ENCODE data around the gene CADM1.

The CADM1 gene

DNA sequence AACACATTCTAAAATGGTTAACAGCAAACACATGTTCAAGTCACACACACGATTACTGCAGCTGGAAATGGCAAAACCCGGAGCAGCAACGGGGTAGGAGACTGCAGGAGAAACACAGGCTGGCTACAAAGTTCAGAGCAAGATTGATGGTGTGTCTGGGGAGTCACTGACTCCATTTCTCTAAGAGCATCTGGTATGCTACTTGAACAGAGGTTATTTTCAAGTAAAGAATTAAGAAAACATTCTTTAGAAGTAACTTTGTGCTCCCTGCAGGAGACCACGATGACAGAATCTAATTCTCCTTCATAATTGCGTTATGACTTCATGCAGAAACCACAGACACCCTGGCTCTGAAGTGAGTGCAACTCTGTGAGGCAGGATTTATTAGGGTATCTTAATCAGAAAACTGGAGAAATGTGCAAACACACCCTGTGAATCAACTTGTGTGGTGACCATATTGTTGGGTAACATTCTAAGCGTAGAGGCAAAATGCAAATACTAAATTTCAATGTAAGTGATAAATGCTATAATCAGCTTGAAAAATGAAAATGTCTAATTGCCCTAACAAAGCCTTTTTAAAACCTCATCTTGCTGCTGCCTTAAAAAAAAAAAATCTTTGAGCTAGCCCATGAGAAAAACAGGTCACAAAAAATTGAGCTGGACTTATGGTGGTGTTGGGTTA lies 303.0 kb downstream of the CADM1 start:
- no peak for DNase-seq

- DNase-seq = no peak
Measured at GRCh38 chr11:115199481-115200069, 304.6 kb downstream of the CADM1 start.

GRCh38 chr11:115198321-115198741 lies 305.9 kb downstream of the CADM1 start:
- no peak for DNase-seq

DNA sequence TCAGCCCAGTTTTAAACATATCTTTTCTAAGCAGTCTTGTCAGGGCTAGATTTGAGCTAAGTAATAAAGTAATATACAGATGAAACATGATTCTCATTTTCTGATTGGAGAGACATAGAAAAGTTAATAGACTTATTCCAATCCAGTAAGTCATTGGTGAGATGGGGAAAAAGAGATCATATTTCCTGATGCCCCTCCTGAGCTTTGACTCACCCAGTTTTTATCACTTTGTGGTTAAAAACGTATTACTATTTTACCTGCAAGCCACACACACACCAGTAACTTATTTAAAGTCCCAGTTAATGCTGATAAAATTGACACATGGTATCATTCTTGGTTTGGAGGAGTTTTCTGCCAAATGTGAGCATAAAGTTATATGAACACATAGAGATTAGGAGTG lies 306.8 kb downstream of the CADM1 start:
- no peak for DNase-seq

- DNase-seq = no peak
Measured at GRCh38 chr11:115197031-115197430, 307.2 kb downstream of the CADM1 start.

DNA sequence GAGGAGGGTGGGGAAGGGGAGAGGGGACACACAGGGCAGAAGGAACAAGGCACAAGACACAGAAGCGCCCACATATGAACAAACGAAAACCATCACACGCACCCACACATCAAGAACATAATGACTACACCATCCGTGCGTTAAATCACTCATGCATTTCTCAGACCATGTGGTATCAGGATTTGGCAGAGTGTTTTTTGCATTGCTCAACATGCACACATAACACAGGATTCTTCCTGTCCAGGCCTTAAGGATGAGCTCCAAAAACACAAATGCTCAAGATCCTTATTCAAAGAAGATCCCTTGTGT lies 309.5 kb downstream of the CADM1 start:
- no peak for DNase-seq

GRCh38 chr11:115193914-115194801 lies 310.1 kb downstream of the CADM1 start:
- no peak for DNase-seq

- no peak for DNase-seq
Measured at GRCh38 chr11:115191761-115192160, 312.5 kb downstream of the CADM1 start.

- DNase-seq = no peak
Measured at GRCh38 chr11:115190196-115190595, 314.0 kb downstream of the CADM1 start.

- no peak for DNase-seq
Measured at GRCh38 chr11:115188898-115189278, 315.3 kb downstream of the CADM1 start.

DNA sequence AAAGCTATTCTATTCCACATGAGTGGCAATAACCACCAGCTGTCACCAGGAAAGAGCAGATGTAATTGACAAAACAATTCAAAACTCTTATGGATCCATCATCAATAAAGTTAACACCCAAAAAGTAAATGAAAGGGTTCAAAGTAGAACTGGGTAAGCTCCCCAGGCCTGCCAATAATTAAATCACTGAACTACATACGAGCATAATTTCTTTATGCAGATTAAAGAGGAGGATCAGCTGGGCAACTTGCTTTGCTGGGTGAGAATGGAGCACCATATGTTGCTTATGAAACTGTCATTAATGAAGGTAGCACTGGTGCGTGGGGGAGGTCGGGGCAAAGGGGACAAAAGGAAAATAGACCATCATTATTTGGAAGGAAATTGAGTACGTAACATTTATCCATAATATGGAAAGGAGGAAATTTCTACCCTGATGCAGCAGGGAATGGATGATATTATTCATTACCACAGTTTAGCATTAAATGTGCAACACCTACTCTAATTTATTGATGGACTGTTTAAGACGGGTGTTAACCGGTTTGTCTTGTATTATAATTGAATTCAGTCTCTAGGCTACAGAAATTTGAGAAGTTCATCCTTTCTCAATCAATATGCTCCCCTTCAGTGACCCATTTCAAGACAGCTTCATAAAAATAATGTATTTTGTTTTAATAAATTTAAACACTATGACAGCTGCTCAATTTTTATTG lies 315.9 kb downstream of the CADM1 start:
- DNase-seq = no peak

GRCh38 chr11:115185931-115186330 lies 318.3 kb downstream of the CADM1 start:
- no peak for DNase-seq

GRCh38 chr11:115185507-115185906 lies 318.7 kb downstream of the CADM1 start:
- no peak for DNase-seq

DNA sequence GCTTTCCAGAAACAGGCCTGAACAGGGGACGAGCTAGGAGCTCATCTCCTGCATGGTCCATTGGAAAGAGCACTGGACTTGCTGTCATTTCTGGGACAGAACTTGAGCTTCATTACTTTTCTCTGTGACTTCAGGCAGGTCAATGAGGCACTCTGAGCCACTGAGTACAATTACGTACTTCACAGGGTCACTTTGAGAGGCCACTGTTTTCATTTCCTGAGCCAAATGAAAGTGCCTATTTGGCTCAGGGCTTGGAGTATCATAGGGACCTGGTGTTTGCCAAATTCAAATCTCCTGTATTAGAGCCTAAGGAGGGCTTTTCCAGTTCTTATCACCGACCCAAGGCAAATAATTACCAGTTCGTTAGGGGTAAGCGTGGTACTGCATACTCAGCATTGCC lies 319.3 kb downstream of the CADM1 start:
- DNase-seq = no peak

- no peak for DNase-seq
Measured at GRCh38 chr11:115183830-115184229, 320.4 kb downstream of the CADM1 start.

DNA sequence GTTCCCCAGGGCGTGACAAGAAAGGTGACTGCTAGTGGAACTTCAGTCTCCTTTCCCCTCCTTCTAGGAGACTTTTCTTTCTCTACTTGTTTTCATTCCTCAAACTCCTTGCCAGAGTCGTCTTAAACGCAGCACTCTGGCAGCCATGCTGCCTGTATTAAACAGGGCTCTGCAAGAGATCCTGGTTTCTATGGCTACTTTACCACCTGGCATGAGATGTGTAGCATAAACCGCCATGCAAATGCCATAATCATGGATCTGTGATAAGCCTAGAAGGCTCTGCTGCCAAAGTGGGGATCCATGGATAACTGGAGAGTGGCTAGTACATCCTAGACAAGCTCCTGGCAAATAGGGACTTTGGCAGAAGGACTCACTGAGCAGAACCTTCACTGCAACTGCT lies 321.1 kb downstream of the CADM1 start:
- DNase-seq = no peak

GRCh38 chr11:115182282-115182955 lies 321.8 kb downstream of the CADM1 start:
- no peak for DNase-seq

DNA sequence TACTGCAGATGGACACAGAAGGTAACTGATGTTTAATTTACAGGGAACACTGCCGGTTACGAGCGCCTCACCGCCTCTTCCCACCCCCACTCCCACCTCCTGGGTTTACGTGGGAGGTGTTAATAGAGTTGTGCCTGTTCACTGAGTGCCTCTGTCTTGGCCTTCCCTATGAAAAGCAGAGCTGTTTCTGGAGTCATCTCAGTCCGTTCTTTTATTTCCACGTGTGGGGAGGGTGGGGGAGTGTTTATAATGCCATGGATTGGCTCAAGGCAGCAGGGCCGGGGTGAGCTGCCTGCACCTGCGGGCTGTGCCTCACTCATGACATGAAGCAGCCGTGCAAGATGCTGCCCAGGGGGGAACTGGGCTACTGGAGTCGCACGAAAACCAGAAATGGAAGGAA lies 322.7 kb downstream of the CADM1 start:
- DNase-seq = no peak

DNA sequence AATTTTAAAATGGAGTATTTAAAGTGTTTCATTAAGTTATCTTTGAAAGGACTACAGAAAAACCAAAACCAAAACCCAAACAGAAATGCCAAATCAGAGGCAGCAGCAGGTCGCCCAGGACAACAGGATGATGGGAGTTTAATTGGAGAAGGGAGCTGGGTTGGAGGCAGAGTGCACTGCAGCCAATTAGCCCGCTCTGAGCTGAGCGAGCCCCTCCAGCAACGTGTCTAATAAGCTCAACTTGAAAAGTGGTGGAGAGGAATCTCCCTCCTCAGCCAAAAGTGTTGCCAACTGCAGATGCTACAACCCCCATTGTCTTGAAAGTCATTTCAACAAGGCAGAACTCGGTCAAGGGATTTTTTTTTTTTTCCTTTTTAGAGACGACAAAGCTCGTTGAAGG lies 323.9 kb downstream of the CADM1 start:
- no peak for DNase-seq

GRCh38 chr11:115179636-115180035 lies 324.6 kb downstream of the CADM1 start:
- no peak for DNase-seq

DNA sequence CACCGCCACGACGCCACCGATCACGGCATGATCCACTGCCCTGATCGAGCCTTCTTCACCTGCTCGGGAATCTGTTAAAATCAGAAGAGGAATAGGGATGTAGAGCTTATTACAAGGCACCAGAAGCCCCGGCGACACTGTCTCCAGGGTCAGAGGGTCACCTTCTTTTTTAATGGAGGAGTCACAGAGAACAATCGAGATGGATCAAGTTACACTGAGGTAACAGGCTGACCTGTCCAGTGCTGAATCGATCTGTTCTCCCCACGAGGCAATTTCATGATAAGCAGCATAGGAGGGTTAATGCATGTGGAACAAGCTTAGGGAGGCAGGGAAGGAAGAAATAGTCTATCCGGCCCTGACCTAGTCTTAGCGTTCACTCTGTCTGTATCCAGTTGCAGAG lies 325.5 kb downstream of the CADM1 start:
- no peak for DNase-seq

- DNase-seq = no peak
Measured at GRCh38 chr11:115173136-115173535, 331.1 kb downstream of the CADM1 start.
